GM18511 (cell line): Measurements from ENCODE around the gene ZNRF1.
A peak's percentile ranks its signal among the peaks of the same experiment; 100 is the strongest.
"Not testable (repeated sequence)": the region's sequence is repeated elsewhere in the genome, so short reads cannot be mapped to it uniquely, and the experiment has no call there.

Experiments used
- ATAC-seq: cut with Tn5 transposase; IDR thresholded peaks from one replicate; pipeline ENCODE4 v1.9.1; 2021; ENCODE audit warnings: mild to moderate bottlenecking, moderate library complexity; ENCODE audit not compliant: unreplicated experiment

ZNRF1 gene

GRCh38 chr16:75000481-75001081 lies 1.8 kb downstream of the ZNRF1 start:
- ATAC-seq, result no peak

- no peak for ATAC-seq
Observed at GRCh38 chr16:75002474-75002873, 3.6 kb downstream of the ZNRF1 start.

GRCh38 chr16:75003931-75004330 lies 5.1 kb downstream of the ZNRF1 start:
- ATAC-seq, result no peak

- no peak for ATAC-seq
Observed at GRCh38 chr16:75004460-75004859, 5.6 kb downstream of the ZNRF1 start.

- ATAC-seq, result no peak
Observed at GRCh38 chr16:75005697-75006096, 6.9 kb downstream of the ZNRF1 start.

GRCh38 chr16:75007443-75007842 lies 8.6 kb downstream of the ZNRF1 start:
- ATAC-seq, result peak; percentile 51

- ATAC-seq, result no peak
Observed at GRCh38 chr16:75010427-75010826, 11.6 kb downstream of the ZNRF1 start.

GRCh38 chr16:75011634-75012307 lies 12.9 kb downstream of the ZNRF1 start:
- ATAC-seq, result peak; percentile 79

GRCh38 chr16:75012380-75013081 lies 13.7 kb downstream of the ZNRF1 start:
- ATAC-seq, result peak; percentile 27

- not testable (repeated sequence) for ATAC-seq
Observed at GRCh38 chr16:75013123-75013522, 14.3 kb downstream of the ZNRF1 start.

GRCh38 chr16:75014318-75014717 lies 15.5 kb downstream of the ZNRF1 start:
- ATAC-seq, result no peak

GRCh38 chr16:75016451-75017081 lies 17.7 kb downstream of the ZNRF1 start:
- not testable (repeated sequence) for ATAC-seq

GRCh38 chr16:75017670-75018525 lies 19.1 kb downstream of the ZNRF1 start:
- ATAC-seq, result no peak

GRCh38 chr16:75019007-75019406 lies 20.2 kb downstream of the ZNRF1 start:
- peak; percentile 55 for ATAC-seq

GRCh38 chr16:75019586-75019985 lies 20.8 kb downstream of the ZNRF1 start:
- ATAC-seq, result no peak

GRCh38 chr16:75021410-75021809 lies 22.6 kb downstream of the ZNRF1 start:
- no peak for ATAC-seq

GRCh38 chr16:75022567-75022966 lies 23.7 kb downstream of the ZNRF1 start:
- no peak for ATAC-seq

GRCh38 chr16:75023009-75023408 lies 24.2 kb downstream of the ZNRF1 start:
- no peak for ATAC-seq

GRCh38 chr16:75024182-75024581 lies 25.4 kb downstream of the ZNRF1 start:
- no peak for ATAC-seq

- no peak for ATAC-seq
Observed at GRCh38 chr16:75024594-75024993, 25.8 kb downstream of the ZNRF1 start.

GRCh38 chr16:75025761-75026160 lies 26.9 kb downstream of the ZNRF1 start:
- ATAC-seq, result no peak
